ENCODE data around the gene SF1. TPM values are rescaled to one million over a fixed set of nuclear protein-coding genes. Genes with fewer than 3 reads are reported as not detected.

SF1 gene
- polyA plus RNA-seq, 1 of the 3 experiments (the other 2 are of a cell fraction), result 66.3 TPM

GRCh38 chr11:64741375-64742086 lies 36.8 kb downstream of the SF1 start:
- ChIA-PET CTCF (interaction anchor here (0.6 to 4.2 kb wide), 22 partner anchors 7 to 188 kb away, joined by 3 to 48 read pairs (median 5); no protein-coding TSS in a partner anchor), POLR2A (interaction anchor here (0.6 to 1.4 kb wide), 2 partner anchors 21 to 53 kb away, joined by 3 to 4 read pairs; no protein-coding TSS in a partner anchor)
- H2AFZ ChIP-seq (ENCODE audit: low read depth), result no peak overlapping the region
- H3K4me2 ChIP-seq, result no peak overlapping the region
- peaks cover 8% of the 10 kb centered on the region; the same call in 1 of the 2 replicates for H3K27me3 ChIP-seq (ENCODE audit: insufficient read depth)
- no peak for DNase-seq
- H3K9ac ChIP-seq, result no peak overlapping the region
- no peaks in the 10 kb centered on the region for H3K9me3 ChIP-seq
- no peaks in the 10 kb centered on the region for H3F3A ChIP-seq (replicated peaks; ENCODE audit: insufficient read depth)
- H4K20me1 ChIP-seq (ENCODE audit: insufficient read depth), result no peaks in the 10 kb centered on the region
- WGBS (ENCODE audit: low lambda C conversion rate), result 91% methylated on average over 22 of the region's 24 CpGs
- H3K4me1 ChIP-seq (ENCODE audit: control insufficient read depth in 1 of 2, insufficient read depth in 2 of 2, low read depth in 1 of 2, low read length in 1 of 2), result peaks cover 16 to 17% of the 10 kb centered on the region in 2 experiments; a peak in 2 of 4 replicates
- H3K79me2 ChIP-seq (ENCODE audit: insufficient read depth), result no peaks in the 10 kb centered on the region
- no peaks in the 10 kb centered on the region for H3K9me2 ChIP-seq
- H3K27ac ChIP-seq (ENCODE audit: low read depth in 2 of 2, low read length in 1 of 2), result no peak overlapping the region
- H3K36me3 ChIP-seq (replicated peaks in 1 of 2; ENCODE audit: control insufficient read depth in 1 of 2, insufficient read depth in 2 of 2, low read length in 1 of 2), result no peaks in the 10 kb centered on the region
- H3K4me3 ChIP-seq (ENCODE audit: low read depth in 2 of 2, low read length in 1 of 2), result no peak overlapping the region
- TF ChIP-seq MXI1 (IDR thresholded peaks at IDR 0.05; ENCODE audit: low read depth, low read length), result no peak
- TF ChIP-seq NRF1 (IDR thresholded peaks at IDR 0.05; ENCODE audit: low read depth, low read length), result no peak
- no peak for TF ChIP-seq YY1 (IDR thresholded peaks at IDR 0.05; ENCODE audit: low read depth)
- TF ChIP-seq RFX5 (IDR thresholded peaks at IDR 0.05; ENCODE audit: low read length), result no peak
- TF ChIP-seq NFIC (IDR thresholded peaks at IDR 0.05; ENCODE audit: borderline replicate concordance), result no peak
- no peak for TF ChIP-seq FOSL2 (IDR thresholded peaks at IDR 0.05; ENCODE audit: borderline replicate concordance, low read depth)
- TF ChIP-seq REST (IDR thresholded peaks at IDR 0.05; ENCODE audit: low read depth, low read length), result no peak
- no peak for TF ChIP-seq TAF1 (IDR thresholded peaks at IDR 0.05; ENCODE audit: borderline replicate concordance, low read depth, low read length)
- TF ChIP-seq EZH2phosphoT487 (IDR thresholded peaks at IDR 0.05; ENCODE audit: borderline replicate concordance, low read depth), result no peak
- no peak for TF ChIP-seq RCOR1 (IDR thresholded peaks at IDR 0.05; ENCODE audit: low read length)
- TF ChIP-seq GATA2 (CRISPR knock-in tag; IDR thresholded peaks at IDR 0.05), result no peak
- TF ChIP-seq ELF1 (IDR thresholded peaks at IDR 0.05), result no peak
- TF ChIP-seq GABPA (IDR thresholded peaks at IDR 0.05; ENCODE audit: low read depth), result no peak
- no peak for TF ChIP-seq USF1 (IDR thresholded peaks at IDR 0.05; ENCODE audit: borderline replicate concordance, low read depth)
- no peak for TF ChIP-seq POLR2AphosphoS5 (IDR thresholded peaks at IDR 0.05; ENCODE audit: low read depth, low read length)
- no peak for TF ChIP-seq SIN3A (IDR thresholded peaks at IDR 0.05; ENCODE audit: borderline replicate concordance, low read depth, low read length)
- TF ChIP-seq MAX (IDR thresholded peaks at IDR 0.05; ENCODE audit: low read depth), result no peak

All from SK-N-SH (cell line).